K562 (cell line): Measurements from ENCODE around the gene BCL7B. TPM values are rescaled to one million over a fixed set of nuclear protein-coding genes. Genes with fewer than 3 reads are reported as not detected.
A peak's percentile ranks its signal among the peaks of the same experiment; 100 is the strongest.

Experiments
- CTBP1 ChIP-seq: fragments of 450-650 bp; IDR thresholded peaks from 2 replicates; pipeline ENCODE4 v1.6.1; 2016; ENCODE audit warnings: borderline replicate concordance
- ELF4 ChIP-seq: fragments of 450-650 bp; formaldehyde crosslinking; IDR thresholded peaks from 2 replicates; pipeline ENCODE4 v1.4.0; 2022; ENCODE audit warnings: missing genetic modification characterization
- HDAC1 ChIP-seq, 2 experiments: fragments of 450-650 bp; IDR thresholded peaks; 2 replicates each; pipeline ENCODE4 v1.6.1; 2016 to 2017; ENCODE audit warnings: inconsistent platforms in 1 of 2, mild to moderate bottlenecking in 1 of 2, moderate library complexity in 1 of 2
- MXI1 ChIP-seq: IDR thresholded peaks from 2 replicates; pipeline ENCODE4 v1.6.1; 2011; ENCODE audit warnings: low read depth, mild to moderate bottlenecking, improper control_type of control experiment, low read length
- NBN ChIP-seq: fragments of 450-650 bp; IDR thresholded peaks from 2 replicates; pipeline ENCODE4 v1.6.1; 2016; ENCODE audit warnings: low read depth, mild to moderate bottlenecking
- NR3C1 ChIP-seq: sonication (generic); formaldehyde crosslinking; IDR thresholded peaks from 2 replicates; pipeline ENCODE4 v1.8.1; 2022; ENCODE audit warnings: missing genetic modification reagents
- RCOR1 ChIP-seq, 2 experiments: IDR thresholded peaks; 2 replicates each; pipeline ENCODE4 v1.6.1; 2012; ENCODE audit warnings: low read depth in 2 of 2, low read length in 2 of 2, borderline replicate concordance in 1 of 2, improper control_type of control experiment in 1 of 2
- RFX5 ChIP-seq: IDR thresholded peaks from 2 replicates; pipeline ENCODE4 v1.6.1; 2011; ENCODE audit warnings: low read depth, mild to moderate bottlenecking, improper control_type of control experiment, low read length
- SMARCB1 ChIP-seq: IDR thresholded peaks from 2 replicates; pipeline ENCODE4 v1.6.1; 2011; ENCODE audit warnings: improper control_type of control experiment, low read depth; ENCODE audit not compliant: insufficient read length
- SMARCC2 ChIP-seq: fragments of 450-650 bp; IDR thresholded peaks from 2 replicates; pipeline ENCODE4 v1.6.1; 2017; ENCODE audit warnings: antibody characterized with exemption, moderate library complexity, mild to moderate bottlenecking, low read depth
- SNRNP70 ChIP-seq: fragments of 200-400 bp; formaldehyde crosslinking; optimal IDR thresholded peaks from 2 replicates; pipeline ENCODE3; 2017; ENCODE audit warnings: low read depth, low read length
- TAL1 ChIP-seq: fragments of 450-650 bp; IDR thresholded peaks from 2 replicates; pipeline ENCODE4 v1.6.1; 2016; ENCODE audit warnings: mild to moderate bottlenecking
- ZNF184 ChIP-seq: sonication (generic); formaldehyde crosslinking; IDR thresholded peaks from 2 replicates; pipeline ENCODE4 v1.5.0; 2020; ENCODE audit warnings: missing genetic modification reagents
- polyA plus RNA-seq, 8 experiments: library from polyadenylated mRNA; depleted of rRNA in 4 of 8; stranded (reverse) in 5 of 8; unstranded in 3 of 8; fragments of >200 nt; fragmentation: Nextera tagmentation in 2 of 8; fragmentation: Illumina TruSeq in 1 of 8; extraction: Ambion mirVana in 2 of 8; extraction: Trizol in 1 of 8; gene quantifications; 2 replicates each; pipeline versions ENCODE4 v1.2.1 to v1.2.3, GENCODE V29; 2011 to 2014; ENCODE audit warnings: inconsistent platforms in 1 of 8, missing spikeins in 1 of 8
- total RNA-seq, 7 experiments: library from RNA; depleted of rRNA in 6 of 7; stranded (reverse); fragments of >200 nt in 6 of 7; fragmentation: Illumina TruSeq in 2 of 7; extraction: Trizol in 2 of 7; gene quantifications; 2 replicates each; pipeline versions ENCODE4 v1.2.1 to v1.2.3, GENCODE V29; 2011 to 2021; ENCODE audit warnings: low replicate concordance in 1 of 7
- TF ChIP-seq, protein P1 (sequence below): fragments of 450-650 bp; IDR thresholded peaks from 2 replicates; pipeline ENCODE4 v1.6.1; 2016; ENCODE audit warnings: mild to moderate bottlenecking
- TF ChIP-seq, protein P2 (sequence below): fragments of 450-650 bp; IDR thresholded peaks from 2 replicates; pipeline ENCODE4 v1.6.1; 2016; ENCODE audit warnings: antibody characterized with exemption
- TF ChIP-seq, protein P3 (sequence below), 2 experiments: IDR thresholded peaks; 2 replicates each; pipeline ENCODE4 v1.6.1; 2011; ENCODE audit warnings: borderline replicate concordance in 1 of 2, control low read depth in 1 of 2, low read depth in 1 of 2, low read length in 1 of 2, mild to moderate bottlenecking in 1 of 2, mixed read lengths in 1 of 2, moderate library complexity in 1 of 2; ENCODE audit not compliant: insufficient read depth in 1 of 2, insufficient read length in 1 of 2, poor library complexity in 1 of 2, severe bottlenecking in 1 of 2; ENCODE audit errors: extremely low read depth in 1 of 2
- TF ChIP-seq, protein P4 (sequence below): fragments of 450-650 bp; IDR thresholded peaks from 2 replicates; pipeline ENCODE4 v1.6.1; 2017; ENCODE audit warnings: antibody characterized with exemption
- TF ChIP-seq, protein P5 (sequence below): fragments of 250-450 bp; sonication (Bioruptor Pico); IDR thresholded peaks from 2 replicates; pipeline ENCODE4 v1.8.0; 2022; ENCODE audit warnings: inconsistent platforms

BCL7B gene
- total and polyA plus RNA-seq, 9 of the 15 experiments (the other 6 are each of a cell fraction or from before 2014, with no cell fraction given): 10.0 to 73.2 (median 32.9) TPM

DNA sequence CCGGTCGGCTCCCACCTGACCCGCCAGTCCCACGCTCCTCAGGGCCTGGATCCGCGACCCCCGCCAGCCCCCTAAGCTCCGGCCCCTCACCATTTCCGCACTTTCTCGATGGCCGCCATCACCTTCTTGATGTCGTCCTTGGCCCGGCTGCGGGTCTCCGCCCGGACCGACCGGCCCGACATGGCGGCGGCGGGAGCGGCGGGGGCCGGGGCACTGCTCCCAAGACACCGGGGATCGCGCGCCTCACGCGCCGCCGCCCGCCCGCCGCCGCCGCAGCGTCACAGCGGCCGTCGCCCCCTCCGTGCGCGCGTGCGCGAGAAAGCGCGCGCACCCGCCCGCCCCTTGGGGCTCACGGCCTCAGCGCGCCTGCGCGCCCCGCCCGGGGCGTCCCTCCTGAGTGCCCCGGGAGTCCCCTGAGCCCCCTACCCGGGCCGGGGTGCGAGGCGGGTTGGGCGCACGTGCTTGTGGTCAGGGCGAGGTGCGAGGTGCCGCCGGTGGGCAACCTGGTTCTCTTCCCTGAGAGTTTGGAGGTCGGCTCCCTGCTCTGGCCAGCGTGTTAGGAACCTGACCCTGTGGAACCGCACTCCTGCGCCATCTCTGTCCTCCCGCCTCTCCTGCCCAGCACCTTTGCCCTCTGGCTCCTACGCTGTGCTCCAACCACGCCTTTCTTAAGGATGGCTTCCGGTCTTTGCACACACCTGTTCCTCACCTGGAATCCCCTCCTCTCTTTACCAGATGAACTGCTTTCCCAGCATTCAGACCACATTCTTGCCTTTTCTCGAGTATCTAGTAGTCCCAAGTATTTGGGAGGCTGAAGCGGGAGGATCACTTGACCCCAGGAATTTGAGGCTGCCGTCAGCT lies at the start of gene BCL7B (continued):
- TF ChIP-seq HDAC1 (IDR thresholded peaks at IDR 0.05): peak in 1 of 2 experiments; percentile 52; a peak in 2 of 4 replicates
- TF ChIP-seq NR3C1 (CRISPR knock-in tag): peak; percentile 80; the same call in 1 of the 2 replicates
- peak; percentile 62 for TF ChIP-seq CTBP1
- no peak for TF ChIP-seq SNRNP70
- peak in 1 of 2 experiments; percentile 48; a peak in 2 of 4 replicates for TF ChIP-seq RCOR1 (IDR thresholded peaks at IDR 0.05; ENCODE audit: borderline replicate concordance in 1 of 2, low read depth in 2 of 2, low read length in 2 of 2)
- TF ChIP-seq TAL1: no peak
- TF ChIP-seq, protein P1, sequence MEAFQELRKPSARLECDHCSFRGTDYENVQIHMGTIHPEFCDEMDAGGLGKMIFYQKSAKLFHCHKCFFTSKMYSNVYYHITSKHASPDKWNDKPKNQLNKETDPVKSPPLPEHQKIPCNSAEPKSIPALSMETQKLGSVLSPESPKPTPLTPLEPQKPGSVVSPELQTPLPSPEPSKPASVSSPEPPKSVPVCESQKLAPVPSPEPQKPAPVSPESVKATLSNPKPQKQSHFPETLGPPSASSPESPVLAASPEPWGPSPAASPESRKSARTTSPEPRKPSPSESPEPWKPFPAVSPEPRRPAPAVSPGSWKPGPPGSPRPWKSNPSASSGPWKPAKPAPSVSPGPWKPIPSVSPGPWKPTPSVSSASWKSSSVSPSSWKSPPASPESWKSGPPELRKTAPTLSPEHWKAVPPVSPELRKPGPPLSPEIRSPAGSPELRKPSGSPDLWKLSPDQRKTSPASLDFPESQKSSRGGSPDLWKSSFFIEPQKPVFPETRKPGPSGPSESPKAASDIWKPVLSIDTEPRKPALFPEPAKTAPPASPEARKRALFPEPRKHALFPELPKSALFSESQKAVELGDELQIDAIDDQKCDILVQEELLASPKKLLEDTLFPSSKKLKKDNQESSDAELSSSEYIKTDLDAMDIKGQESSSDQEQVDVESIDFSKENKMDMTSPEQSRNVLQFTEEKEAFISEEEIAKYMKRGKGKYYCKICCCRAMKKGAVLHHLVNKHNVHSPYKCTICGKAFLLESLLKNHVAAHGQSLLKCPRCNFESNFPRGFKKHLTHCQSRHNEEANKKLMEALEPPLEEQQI: no peak
- TF ChIP-seq NBN: peak; percentile 80
- TF ChIP-seq, protein P2, sequence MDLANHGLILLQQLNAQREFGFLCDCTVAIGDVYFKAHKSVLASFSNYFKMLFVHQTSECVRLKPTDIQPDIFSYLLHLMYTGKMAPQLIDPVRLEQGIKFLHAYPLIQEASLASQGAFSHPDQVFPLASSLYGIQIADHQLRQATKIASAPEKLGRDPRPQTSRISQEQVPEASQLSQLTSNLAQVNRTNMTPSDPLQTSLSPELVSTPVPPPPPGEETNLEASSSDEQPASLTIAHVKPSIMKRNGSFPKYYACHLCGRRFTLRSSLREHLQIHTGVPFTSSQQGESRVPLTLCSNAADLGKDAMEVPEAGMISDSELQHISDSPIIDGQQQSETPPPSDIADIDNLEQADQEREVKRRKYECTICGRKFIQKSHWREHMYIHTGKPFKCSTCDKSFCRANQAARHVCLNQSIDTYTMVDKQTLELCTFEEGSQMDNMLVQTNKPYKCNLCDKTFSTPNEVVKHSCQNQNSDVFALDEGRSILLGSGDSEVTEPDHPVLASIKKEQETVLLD: peak; percentile 68
- 0 out of 2 replicates have a peak, but pooled peaks have one; percentile 4 for TF ChIP-seq MXI1
- no peak for TF ChIP-seq SMARCB1
- no peak for TF ChIP-seq ZNF184 (CRISPR knock-in tag)
- TF ChIP-seq, protein P3, sequence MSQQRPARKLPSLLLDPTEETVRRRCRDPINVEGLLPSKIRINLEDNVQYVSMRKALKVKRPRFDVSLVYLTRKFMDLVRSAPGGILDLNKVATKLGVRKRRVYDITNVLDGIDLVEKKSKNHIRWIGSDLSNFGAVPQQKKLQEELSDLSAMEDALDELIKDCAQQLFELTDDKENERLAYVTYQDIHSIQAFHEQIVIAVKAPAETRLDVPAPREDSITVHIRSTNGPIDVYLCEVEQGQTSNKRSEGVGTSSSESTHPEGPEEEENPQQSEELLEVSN (IDR thresholded peaks at IDR 0.05; ENCODE audit: borderline replicate concordance in 1 of 2, extremely low read depth in 1 of 2, insufficient read depth in 1 of 2, insufficient read length in 1 of 2, low read depth in 1 of 2, low read length in 1 of 2, poor library complexity in 1 of 2, severe bottlenecking in 1 of 2): peak; percentile 98
- TF ChIP-seq ELF4 (CRISPR knock-in tag): peak; percentile 83; the same call in 1 of the 2 replicates
- TF ChIP-seq, protein P4, sequence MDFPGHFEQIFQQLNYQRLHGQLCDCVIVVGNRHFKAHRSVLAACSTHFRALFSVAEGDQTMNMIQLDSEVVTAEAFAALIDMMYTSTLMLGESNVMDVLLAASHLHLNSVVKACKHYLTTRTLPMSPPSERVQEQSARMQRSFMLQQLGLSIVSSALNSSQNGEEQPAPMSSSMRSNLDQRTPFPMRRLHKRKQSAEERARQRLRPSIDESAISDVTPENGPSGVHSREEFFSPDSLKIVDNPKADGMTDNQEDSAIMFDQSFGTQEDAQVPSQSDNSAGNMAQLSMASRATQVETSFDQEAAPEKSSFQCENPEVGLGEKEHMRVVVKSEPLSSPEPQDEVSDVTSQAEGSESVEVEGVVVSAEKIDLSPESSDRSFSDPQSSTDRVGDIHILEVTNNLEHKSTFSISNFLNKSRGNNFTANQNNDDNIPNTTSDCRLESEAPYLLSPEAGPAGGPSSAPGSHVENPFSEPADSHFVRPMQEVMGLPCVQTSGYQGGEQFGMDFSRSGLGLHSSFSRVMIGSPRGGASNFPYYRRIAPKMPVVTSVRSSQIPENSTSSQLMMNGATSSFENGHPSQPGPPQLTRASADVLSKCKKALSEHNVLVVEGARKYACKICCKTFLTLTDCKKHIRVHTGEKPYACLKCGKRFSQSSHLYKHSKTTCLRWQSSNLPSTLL: no peak
- TF ChIP-seq, protein P5, sequence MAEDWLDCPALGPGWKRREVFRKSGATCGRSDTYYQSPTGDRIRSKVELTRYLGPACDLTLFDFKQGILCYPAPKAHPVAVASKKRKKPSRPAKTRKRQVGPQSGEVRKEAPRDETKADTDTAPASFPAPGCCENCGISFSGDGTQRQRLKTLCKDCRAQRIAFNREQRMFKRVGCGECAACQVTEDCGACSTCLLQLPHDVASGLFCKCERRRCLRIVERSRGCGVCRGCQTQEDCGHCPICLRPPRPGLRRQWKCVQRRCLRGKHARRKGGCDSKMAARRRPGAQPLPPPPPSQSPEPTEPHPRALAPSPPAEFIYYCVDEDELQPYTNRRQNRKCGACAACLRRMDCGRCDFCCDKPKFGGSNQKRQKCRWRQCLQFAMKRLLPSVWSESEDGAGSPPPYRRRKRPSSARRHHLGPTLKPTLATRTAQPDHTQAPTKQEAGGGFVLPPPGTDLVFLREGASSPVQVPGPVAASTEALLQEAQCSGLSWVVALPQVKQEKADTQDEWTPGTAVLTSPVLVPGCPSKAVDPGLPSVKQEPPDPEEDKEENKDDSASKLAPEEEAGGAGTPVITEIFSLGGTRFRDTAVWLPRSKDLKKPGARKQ (CRISPR knock-in tag): no peak; the same call in 1 of the 2 replicates
- TF ChIP-seq RFX5: no peak
- TF ChIP-seq SMARCC2: no peak
